SK-N-MC (cell line): ENCODE results near the gene MLKL.

ENCODE experiments used
- EZH2 ChIP-seq: fragments of 200-600 bp; sonication (generic); IDR thresholded peaks from one replicate; pipeline ENCODE4 v1.6.1; 2017; ENCODE audit warnings: antibody characterized with exemption
- FOXP2 ChIP-seq: optimal IDR thresholded peaks from 2 replicates; pipeline ENCODE3; 2011; ENCODE audit warnings: mild to moderate bottlenecking, moderate library complexity; ENCODE audit not compliant: insufficient read depth; ENCODE audit errors: extremely low read length, control extremely low read depth
- POLR2AphosphoS5 ChIP-seq: IDR thresholded peaks from 2 replicates; pipeline ENCODE4 v1.6.1; 2012; ENCODE audit warnings: mild to moderate bottlenecking, low read depth, low read length, borderline replicate concordance

- TF ChIP-seq EZH2 (no peak), POLR2AphosphoS5 (no peak), FOXP2 (no peak)
Observed at GRCh38 chr16:74732707-74733350, 32.2 kb upstream of the MLKL start.
